Activated CD8-positive, alpha-beta T cell treated with anti-CD3 and anti-CD28 coated beads for 36 hours (primary cell): Measurements from ENCODE around the gene YY1. TPM values are rescaled to one million over a fixed set of nuclear protein-coding genes. Genes with fewer than 3 reads are reported as not detected.

Source experiments
- ATAC-seq: fragments of 200-7000 bp; cut with Tn5 transposase; one replicate; pipeline ENCODE4 v1.10.0; 2021; ENCODE audit warnings: mild to moderate bottlenecking, moderate library complexity
- CTCF ChIA-PET: fragments of 350-600 bp; sonication (Branson Sonifier 250); formaldehyde crosslinking; loops from one replicate; lab custom pipeline; 2021; ENCODE audit warnings: antibody characterized with exemption; lab: Charles Lee
- POLR2A ChIA-PET: fragments of 350-600 bp; sonication (Branson Sonifier 250); formaldehyde crosslinking; loops from one replicate; lab custom pipeline; 2021; ENCODE audit warnings: antibody characterized with exemption; lab: Charles Lee
- DNase-seq: peaks from one replicate; pipeline ENCODE4 v3.0.0-alpha.2; 2020
- H3K27ac Mint-ChIP-seq: one replicate; pipeline ENCODE4 v1.8.0; 2021; ENCODE audit warnings: mild to moderate bottlenecking, mixed read lengths
- H3K27me3 Mint-ChIP-seq: one replicate; pipeline ENCODE4 v1.8.0; 2021; ENCODE audit warnings: mixed read lengths
- H3K36me3 Mint-ChIP-seq: one replicate; pipeline ENCODE4 v1.8.0; 2021; ENCODE audit warnings: low read depth, mixed read lengths
- H3K4me1 Mint-ChIP-seq: one replicate; pipeline ENCODE4 v1.8.0; 2021; ENCODE audit warnings: low read depth, mixed read lengths
- H3K4me3 Mint-ChIP-seq: one replicate; pipeline ENCODE4 v1.8.0; 2021; ENCODE audit warnings: mild to moderate bottlenecking, moderate library complexity, mixed read lengths
- H3K9me3 Mint-ChIP-seq: one replicate; pipeline ENCODE4 v1.8.0; 2021; ENCODE audit warnings: mixed read lengths
- CTCF ChIP-seq: fragments of 200-600 bp; IDR thresholded peaks from one replicate; pipeline ENCODE4 v1.8.0; 2022; ENCODE audit warnings: antibody characterized with exemption, mild to moderate bottlenecking
- intact Hi-C: fragments of 100-400 bp; cut with micrococcal nuclease; formaldehyde crosslinking; loops from one replicate; pipeline ENCODE4 v1.10.0; 2022
- total RNA-seq, 2 experiments: library from RNA; stranded (reverse); gene quantifications; one replicate each; pipeline ENCODE4 v1.2.3, GENCODE V29; 2021

The YY1 gene
- total RNA-seq, 2 experiments from 2014 or later = 105 TPM

- no peak overlapping the region for H3K27ac Mint-ChIP-seq
- ATAC-seq (no peak), DNase-seq (no peak)
- ChIA-PET POLR2A (interaction anchor here (1.5 kb wide), 1 partner anchor 10 kb away, joined by 6 read pairs; no protein-coding TSS in a partner anchor), CTCF (no interaction called here)
- H3K9me3 Mint-ChIP-seq = no peaks in the 10 kb centered on the region
- H3K4me3 Mint-ChIP-seq = no peak overlapping the region
- no peaks in the 10 kb centered on the region for H3K36me3 Mint-ChIP-seq
- peaks cover 6% of the 10 kb centered on the region for H3K4me1 Mint-ChIP-seq
- intact Hi-C loops = no loop called here
- no peak for TF ChIP-seq CTCF
- H3K27me3 Mint-ChIP-seq = no peaks in the 10 kb centered on the region
Measured at GRCh38 chr14:100320157-100320856, 81.4 kb downstream of the YY1 start.

- H3K36me3 Mint-ChIP-seq = no peaks in the 10 kb centered on the region
- intact Hi-C loops = no loop called here
- CTCF ChIA-PET = interaction anchor here (1.2 kb wide), 1 partner anchor 36 kb away, joined by 4 read pairs; no protein-coding TSS in a partner anchor
Measured at GRCh38 chr14:100321473-100322137, 82.7 kb downstream of the YY1 start.

GRCh38 chr14:100322138-100322957 is 83.4 kb downstream of the YY1 start:
- DNase-seq = no peak
- Mint-ChIP-seq H3K27ac (no peak overlapping the region), H3K36me3 (no peaks in the 10 kb centered on the region), H3K9me3 (no peaks in the 10 kb centered on the region), H3K4me3 (no peak overlapping the region), H3K4me1 (peaks cover 6% of the 10 kb centered on the region), H3K27me3 (no peaks in the 10 kb centered on the region)
- no peak for TF ChIP-seq CTCF
- intact Hi-C loops = no loop called here
- ChIA-PET POLR2A (interaction anchor here (1.0 to 1.5 kb wide), 4 partner anchors 8 to 18 kb away, joined by 3 to 6 read pairs (median 4); no protein-coding TSS in a partner anchor), CTCF (no interaction called here)
- no peak for ATAC-seq

More at GRCh38 chr14:100321473-100322137, 82.7 kb downstream of the YY1 start:
- Mint-ChIP-seq H3K27me3 (no peaks in the 10 kb centered on the region), H3K4me3 (no peak overlapping the region), H3K4me1 (peaks cover 6% of the 10 kb centered on the region), H3K27ac (no peak overlapping the region), H3K9me3 (no peaks in the 10 kb centered on the region)
- POLR2A ChIA-PET = interaction anchor here (1.0 to 1.5 kb wide), 3 partner anchors 9 to 18 kb away, joined by 3 to 6 read pairs (median 4); no protein-coding TSS in a partner anchor
- DNase-seq = no peak
- no peak for ATAC-seq
- TF ChIP-seq CTCF = no peak

- H3K27me3 Mint-ChIP-seq = no peaks in the 10 kb centered on the region
- H3K36me3 Mint-ChIP-seq = no peaks in the 10 kb centered on the region
- DNase-seq (no peak), ATAC-seq (no peak)
- intact Hi-C loops = no loop called here
- no peak for TF ChIP-seq CTCF
- peaks cover 1% of the 10 kb centered on the region for H3K4me1 Mint-ChIP-seq
- ChIA-PET CTCF (no interaction called here), POLR2A (interaction anchor here (1.4 kb wide), 1 partner anchor 9 kb away, joined by 4 read pairs; no protein-coding TSS in a partner anchor)
- H3K27ac Mint-ChIP-seq = no peak within 1 kb of the TSS
- no peaks in the 10 kb centered on the region for H3K9me3 Mint-ChIP-seq
- H3K4me3 Mint-ChIP-seq = no peak within 1 kb of the TSS
Measured at GRCh38 chr14:100323121-100323941, 84.4 kb downstream of the YY1 start, which contains the start of gene SLC25A47. Gene SLC25A47, plus strand, starts transcription at chr14:100323339. Its CDS starts 76 bp downstream, at chr14:100323415.
